ENCODE measurements around the gene MRPL28. TPM values are rescaled to one million over a fixed set of nuclear protein-coding genes. Genes with fewer than 3 reads are reported as not detected.
"Not testable (repeated sequence)": the region's sequence is repeated elsewhere in the genome, so short reads cannot be mapped to it uniquely, and the experiment has no call there.

The MRPL28 gene
- total and polyA plus RNA-seq, 2 donors (not counting 3 experiments of a cell fraction or from before 2014, with no cell fraction given): 104 to 180 TPM

DNA sequence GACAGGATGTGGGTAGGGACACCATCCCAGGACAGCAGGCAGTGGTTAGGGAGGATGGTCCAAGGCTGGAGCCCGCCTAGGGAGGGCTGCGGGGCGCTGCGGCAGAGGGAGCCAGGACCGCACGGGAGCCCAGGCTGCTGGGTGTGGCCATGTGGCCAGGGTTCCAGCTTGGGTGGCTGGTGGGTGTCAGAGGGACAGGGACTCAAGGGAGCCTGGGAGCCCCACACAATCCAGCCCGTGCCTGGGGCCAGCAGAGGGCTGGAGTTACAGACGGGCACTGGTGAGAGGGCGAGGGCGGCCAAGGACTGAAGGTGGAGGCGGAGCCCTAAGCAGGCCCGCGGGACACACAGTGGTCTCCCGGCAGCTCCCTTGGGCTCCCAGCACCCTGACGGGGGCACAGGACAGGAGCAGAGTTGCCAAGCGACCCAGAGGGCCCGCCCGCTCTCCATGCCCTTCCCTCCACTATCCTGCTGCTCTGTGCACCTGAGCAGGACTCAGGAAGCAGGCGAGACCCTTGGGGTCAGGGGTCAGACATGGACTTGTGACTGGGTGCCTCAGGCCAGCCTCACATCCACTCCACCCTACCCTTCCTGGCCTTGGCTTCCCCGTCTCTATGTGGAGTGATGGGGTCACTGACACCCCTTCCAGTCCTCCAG is 7.1 kb downstream of the MRPL28 start:
- Histone ChIP-seq H4K20me1 (replicated peaks; ENCODE audit: control insufficient read depth, extremely low read depth, insufficient read depth, low read length) (no peaks in the 10 kb centered on the region), H3K27ac (ENCODE audit: insufficient read depth, low read depth, low read length) (no peak overlapping the region), H3K4me3 (replicated peaks in 1 of 3; ENCODE audit: insufficient read depth in 1 of 3, low read depth in 1 of 3, low read length in 3 of 3) (no peak overlapping the region), H3K4me2 (ENCODE audit: insufficient read depth, low read length) (no peak overlapping the region), H3K9me3 (replicated peaks; ENCODE audit: control insufficient read depth, insufficient read depth, low read length) (no peaks in the 10 kb centered on the region), H3K9ac (replicated peaks; ENCODE audit: extremely low read depth, insufficient read depth, low read length) (no peak overlapping the region), H3K4me1 (ENCODE audit: control insufficient read depth, extremely low read depth, insufficient read depth, low read length) (no peaks in the 10 kb centered on the region), H3K79me2 (ENCODE audit: control insufficient read depth, insufficient read depth, low read length) (no peaks in the 10 kb centered on the region), H3K9me1 (replicated peaks; ENCODE audit: control insufficient read depth, extremely low read depth, insufficient read depth, low read length) (no peaks in the 10 kb centered on the region), H2AFZ (ENCODE audit: low read depth, low read length) (no peak overlapping the region), H3K27me3 (ENCODE audit: control insufficient read depth in 2 of 2, insufficient read depth in 2 of 2, low read length in 2 of 2) (no peaks in the 10 kb centered on the region), H3K36me3 (ENCODE audit: control insufficient read depth in 2 of 2, extremely low read depth in 1 of 2, insufficient read depth in 2 of 2, low read length in 2 of 2) (peaks cover 0 to 9% of the 10 kb centered on the region in 2 experiments)
- CTCF ChIA-PET: interaction anchor here (0.6 to 4.8 kb wide), 15 partner anchors 8 to 297 kb away, joined by 3 to 130 read pairs (median 7); partner anchors contain the start of genes AXIN1, HBQ1 and LUC7L
- DNase-seq (ENCODE audit: low read depth, low spot score) (no peak), FAIRE-seq (no peak)
- intact Hi-C loops (cut with micrococcal nuclease): no loop called here
- POLR2A ChIA-PET: no interaction called here
- TF ChIP-seq FOS (IDR thresholded peaks at IDR 0.05; ENCODE audit: borderline replicate concordance, insufficient read depth, low read length) (no peak), EZH2 (IDR thresholded peaks at IDR 0.05; ENCODE audit: borderline replicate concordance, low read depth, low read length, severe bottlenecking) (no peak), GATA2 (IDR thresholded peaks at IDR 0.05; ENCODE audit: insufficient read depth, insufficient read length, low read depth, low read length) (no peak), JUN (IDR thresholded peaks at IDR 0.05; ENCODE audit: borderline replicate concordance, insufficient read depth, insufficient read length, low read depth) (no peak), MAX (IDR thresholded peaks at IDR 0.05; ENCODE audit: insufficient read depth, insufficient read length) (no peak), POLR2A (IDR thresholded peaks at IDR 0.05; ENCODE audit: low read depth, low read length) (no peak), MYC (IDR thresholded peaks at IDR 0.05; ENCODE audit: low read depth, low read length) (no peak), POLR2AphosphoS5 (IDR thresholded peaks at IDR 0.05; ENCODE audit: insufficient read depth, low read depth, low read length) (no peak)
- TF ChIP-seq, protein P1, sequence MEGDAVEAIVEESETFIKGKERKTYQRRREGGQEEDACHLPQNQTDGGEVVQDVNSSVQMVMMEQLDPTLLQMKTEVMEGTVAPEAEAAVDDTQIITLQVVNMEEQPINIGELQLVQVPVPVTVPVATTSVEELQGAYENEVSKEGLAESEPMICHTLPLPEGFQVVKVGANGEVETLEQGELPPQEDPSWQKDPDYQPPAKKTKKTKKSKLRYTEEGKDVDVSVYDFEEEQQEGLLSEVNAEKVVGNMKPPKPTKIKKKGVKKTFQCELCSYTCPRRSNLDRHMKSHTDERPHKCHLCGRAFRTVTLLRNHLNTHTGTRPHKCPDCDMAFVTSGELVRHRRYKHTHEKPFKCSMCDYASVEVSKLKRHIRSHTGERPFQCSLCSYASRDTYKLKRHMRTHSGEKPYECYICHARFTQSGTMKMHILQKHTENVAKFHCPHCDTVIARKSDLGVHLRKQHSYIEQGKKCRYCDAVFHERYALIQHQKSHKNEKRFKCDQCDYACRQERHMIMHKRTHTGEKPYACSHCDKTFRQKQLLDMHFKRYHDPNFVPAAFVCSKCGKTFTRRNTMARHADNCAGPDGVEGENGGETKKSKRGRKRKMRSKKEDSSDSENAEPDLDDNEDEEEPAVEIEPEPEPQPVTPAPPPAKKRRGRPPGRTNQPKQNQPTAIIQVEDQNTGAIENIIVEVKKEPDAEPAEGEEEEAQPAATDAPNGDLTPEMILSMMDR (IDR thresholded peaks at IDR 0.05; ENCODE audit: extremely low read depth in 1 of 2, insufficient read depth in 1 of 2, low read depth in 1 of 2, low read length in 2 of 2): no peak
- dilution Hi-C loops (cut with MboI; ENCODE audit: extremely low pct_ligation_motif_present, low sequenced_read_pairs): no loop called here
- no TSS peak for BruUV-seq (replicated peaks)

DNA sequence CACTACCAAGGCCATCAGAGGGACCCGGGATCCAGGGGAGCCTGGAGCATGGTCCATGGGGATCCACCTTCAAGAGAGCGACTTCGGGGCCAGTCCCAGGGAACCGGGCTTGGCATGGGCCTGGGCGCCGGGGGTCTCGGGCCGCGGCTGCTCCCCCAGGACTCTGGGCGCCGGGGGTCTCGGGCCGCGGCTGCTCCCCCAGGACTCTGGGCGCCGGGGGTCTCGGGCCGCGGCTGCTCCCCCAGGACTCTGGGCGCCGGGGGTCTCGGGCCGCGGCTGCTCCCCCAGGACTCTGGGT is 7.7 kb downstream of the MRPL28 start:
- H2AFZ ChIP-seq (ENCODE audit: low read depth, low read length); H3K79me2 ChIP-seq (ENCODE audit: control insufficient read depth, insufficient read depth, low read length); POLR2A ChIA-PET; H3K27me3 ChIP-seq (ENCODE audit: control insufficient read depth in 2 of 2, insufficient read depth in 2 of 2, low read length in 2 of 2); DNase-seq (ENCODE audit: low read depth, low spot score); H3K9me3 ChIP-seq (replicated peaks; ENCODE audit: control insufficient read depth, insufficient read depth, low read length); FAIRE-seq; H4K20me1 ChIP-seq (replicated peaks; ENCODE audit: control insufficient read depth, extremely low read depth, insufficient read depth, low read length); H3K36me3 ChIP-seq (ENCODE audit: control insufficient read depth in 2 of 2, extremely low read depth in 1 of 2, insufficient read depth in 2 of 2, low read length in 2 of 2); H3K9ac ChIP-seq (replicated peaks; ENCODE audit: extremely low read depth, insufficient read depth, low read length); H3K27ac ChIP-seq (ENCODE audit: insufficient read depth, low read depth, low read length); BruUV-seq (replicated peaks); H3K4me2 ChIP-seq (ENCODE audit: insufficient read depth, low read length); H3K4me1 ChIP-seq (ENCODE audit: control insufficient read depth, extremely low read depth, insufficient read depth, low read length); H3K4me3 ChIP-seq (replicated peaks in 1 of 3; ENCODE audit: insufficient read depth in 1 of 3, low read depth in 1 of 3, low read length in 3 of 3); H3K9me1 ChIP-seq (replicated peaks; ENCODE audit: control insufficient read depth, extremely low read depth, insufficient read depth, low read length); dilution Hi-C loops (cut with MboI; ENCODE audit: extremely low pct_ligation_motif_present, low sequenced_read_pairs): not testable (repeated sequence)
- CTCF ChIA-PET: interaction anchor here (0.6 to 4.8 kb wide), 36 partner anchors 8 to 309 kb away, joined by 3 to 130 read pairs (median 5); partner anchors contain the start of genes AXIN1, FAM234A, HBQ1 and LUC7L
- intact Hi-C loops (cut with micrococcal nuclease): loop anchor here (1.0 kb wide), 1 partner anchor 255 kb away; no protein-coding TSS in a partner anchor

All from endothelial cell of umbilical vein (primary cell).